Measurements from ENCODE around the gene P2RY13. TPM values are rescaled to one million over a fixed set of nuclear protein-coding genes. Genes with fewer than 3 reads are reported as not detected.

The P2RY13 gene
- total and polyA plus RNA-seq, 4 experiments from 2014 or later: not detected

GRCh38 chr3:151315136-151315535 lies 14.2 kb downstream of the P2RY13 start:
- no peaks in the 10 kb centered on the region for H3K36me3 ChIP-seq (ENCODE audit: insufficient read depth, low read length)
- intact Hi-C loops (cut with micrococcal nuclease): no loop called here
- no peaks in the 10 kb centered on the region for H3K9me3 Mint-ChIP-seq
- no peak overlapping the region for H3K4me3 Mint-ChIP-seq
- no peak overlapping the region for H3K27ac ChIP-seq (ENCODE audit: low read depth, low read length)
- no peaks in the 10 kb centered on the region for H3K4me1 ChIP-seq (ENCODE audit: insufficient read depth, low read length)
- ChIA-PET POLR2A (ENCODE audit: partially characterized antibody) (no interaction called here), CTCF (ENCODE audit: partially characterized antibody) (interaction anchor here (3.5 kb wide), 1 partner anchor 12 kb away, joined by 13 read pairs; no protein-coding TSS in a partner anchor)
- no peak for DNase-seq
- no peaks in the 10 kb centered on the region for H3K9me3 ChIP-seq (ENCODE audit: control insufficient read depth in 1 of 2, low read length in 2 of 2)
- no peak overlapping the region for H3K27ac Mint-ChIP-seq
- H3K4me1 Mint-ChIP-seq: peaks cover 0 to 5% (median 0%) of the 10 kb centered on the region in 4 donors
- no peaks in the 10 kb centered on the region for H3K27me3 ChIP-seq (ENCODE audit: insufficient read depth, low read length)
- peaks cover 0 to 4% of the 10 kb centered on the region in 2 donors for H3K27me3 Mint-ChIP-seq
- H3K36me3 Mint-ChIP-seq: no peaks in the 10 kb centered on the region
- H3K4me3 ChIP-seq (ENCODE audit: low read length in 2 of 2): no peak overlapping the region

DNA sequence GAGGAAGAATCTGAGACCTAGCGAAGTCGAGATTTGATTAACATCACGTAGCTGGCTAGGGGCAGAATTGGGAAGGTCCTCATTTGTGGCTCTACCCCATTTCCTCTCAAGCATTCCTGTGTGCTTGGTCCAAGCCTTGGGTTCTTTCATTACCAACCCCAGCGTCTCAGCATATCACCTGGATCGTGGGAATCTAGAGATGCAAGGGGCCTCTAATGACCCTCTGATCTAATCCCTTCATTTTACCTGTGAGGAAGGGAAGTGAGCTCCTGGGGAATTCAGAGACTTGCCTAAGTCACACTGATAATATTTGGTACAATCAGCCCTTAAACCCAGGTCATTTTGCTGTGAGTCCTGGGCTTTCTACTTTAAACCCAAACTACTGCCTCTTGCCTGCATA lies 14.8 kb downstream of the P2RY13 start:
- H3K9me3 ChIP-seq (ENCODE audit: control insufficient read depth in 1 of 2, low read length in 2 of 2): no peaks in the 10 kb centered on the region
- H3K27ac Mint-ChIP-seq: no peak overlapping the region
- ChIA-PET POLR2A (ENCODE audit: partially characterized antibody) (no interaction called here), CTCF (ENCODE audit: partially characterized antibody) (interaction anchor here (3.5 kb wide), 1 partner anchor 12 kb away, joined by 13 read pairs; no protein-coding TSS in a partner anchor)
- H3K36me3 ChIP-seq (ENCODE audit: insufficient read depth, low read length): no peaks in the 10 kb centered on the region
- H3K27ac ChIP-seq (ENCODE audit: low read depth, low read length): no peak overlapping the region
- H3K36me3 Mint-ChIP-seq: no peaks in the 10 kb centered on the region
- no peaks in the 10 kb centered on the region for H3K4me1 ChIP-seq (ENCODE audit: insufficient read depth, low read length)
- peaks cover 0 to 5% (median 0%) of the 10 kb centered on the region in 4 donors for H3K4me1 Mint-ChIP-seq
- intact Hi-C loops (cut with micrococcal nuclease): no loop called here
- no peak overlapping the region for H3K4me3 ChIP-seq (ENCODE audit: low read length in 2 of 2)
- no peaks in the 10 kb centered on the region for H3K27me3 ChIP-seq (ENCODE audit: insufficient read depth, low read length)
- no peak overlapping the region for H3K4me3 Mint-ChIP-seq
- H3K9me3 Mint-ChIP-seq: no peaks in the 10 kb centered on the region
- peaks cover 0 to 4% of the 10 kb centered on the region in 2 donors for H3K27me3 Mint-ChIP-seq
- no peak for DNase-seq

GRCh38 chr3:151314137-151314536 lies 15.2 kb downstream of the P2RY13 start:
- CTCF ChIA-PET (ENCODE audit: partially characterized antibody): interaction anchor here (3.5 kb wide), 1 partner anchor 13 kb away, joined by 13 read pairs; no protein-coding TSS in a partner anchor
- no peak overlapping the region for H3K4me3 Mint-ChIP-seq
- no peak for DNase-seq
- H3K27me3 ChIP-seq (ENCODE audit: insufficient read depth, low read length): no peaks in the 10 kb centered on the region
- POLR2A ChIA-PET (ENCODE audit: partially characterized antibody): no interaction called here
- intact Hi-C loops (cut with micrococcal nuclease): no loop called here
- H3K4me1 ChIP-seq (ENCODE audit: insufficient read depth, low read length): no peaks in the 10 kb centered on the region
- H3K4me3 ChIP-seq (ENCODE audit: low read length in 2 of 2): no peak overlapping the region
- H3K27ac Mint-ChIP-seq: no peak overlapping the region
- H3K36me3 ChIP-seq (ENCODE audit: insufficient read depth, low read length): no peaks in the 10 kb centered on the region
- no peak overlapping the region for H3K27ac ChIP-seq (ENCODE audit: low read depth, low read length)
- no peaks in the 10 kb centered on the region for H3K36me3 Mint-ChIP-seq
- H3K27me3 Mint-ChIP-seq: peaks cover 1 to 4% of the 10 kb centered on the region in 2 donors
- H3K9me3 Mint-ChIP-seq: no peaks in the 10 kb centered on the region
- peaks cover 0 to 5% (median 0%) of the 10 kb centered on the region in 4 donors for H3K4me1 Mint-ChIP-seq
- H3K9me3 ChIP-seq (ENCODE audit: control insufficient read depth in 1 of 2, low read length in 2 of 2): no peaks in the 10 kb centered on the region

DNA sequence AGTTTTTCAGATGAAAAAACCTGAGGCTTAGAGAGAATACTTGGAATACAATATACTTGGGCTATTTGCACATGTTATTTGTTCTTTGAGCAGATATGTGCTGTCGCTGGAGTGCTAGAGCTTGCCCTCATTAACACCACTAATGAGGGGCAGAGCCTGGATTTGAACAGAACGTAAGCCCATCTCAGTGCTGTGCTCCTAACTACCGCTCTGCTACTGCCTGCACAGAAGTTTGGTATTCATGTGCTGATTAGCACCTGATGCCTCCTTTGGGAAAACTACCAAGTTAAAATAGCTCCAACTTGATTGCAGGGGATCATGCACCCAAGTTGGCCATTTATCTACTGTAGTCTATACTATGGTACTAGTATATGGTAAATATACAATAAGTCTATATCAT lies 16.4 kb downstream of the P2RY13 start:
- POLR2A ChIA-PET (ENCODE audit: partially characterized antibody): no interaction called here
- H3K27ac ChIP-seq (ENCODE audit: low read depth, low read length): no peak overlapping the region
- CTCF ChIA-PET (ENCODE audit: partially characterized antibody): interaction anchor here (3.5 kb wide), 1 partner anchor 14 kb away, joined by 13 read pairs; no protein-coding TSS in a partner anchor

GRCh38 chr3:151309566-151309965 lies 19.8 kb downstream of the P2RY13 start:
- CTCF ChIA-PET (ENCODE audit: partially characterized antibody): no interaction called here
- POLR2A ChIA-PET (ENCODE audit: partially characterized antibody): no interaction called here

More for the DNA sequence above, 16.4 kb downstream of the P2RY13 start:
- peaks cover 1 to 4% of the 10 kb centered on the region in 2 donors for H3K27me3 Mint-ChIP-seq
- Histone ChIP-seq H3K27me3 (ENCODE audit: insufficient read depth, low read length) (no peaks in the 10 kb centered on the region), H3K4me3 (ENCODE audit: low read length in 2 of 2) (no peak overlapping the region), H3K9me3 (ENCODE audit: control insufficient read depth in 1 of 2, low read length in 2 of 2) (no peaks in the 10 kb centered on the region), H3K36me3 (ENCODE audit: insufficient read depth, low read length) (no peaks in the 10 kb centered on the region), H3K4me1 (ENCODE audit: insufficient read depth, low read length) (no peaks in the 10 kb centered on the region)
- no peak overlapping the region for H3K4me3 Mint-ChIP-seq
- no peak for DNase-seq
- no peaks in the 10 kb centered on the region for H3K9me3 Mint-ChIP-seq
- H3K4me1 Mint-ChIP-seq: peaks cover 0 to 5% (median 0%) of the 10 kb centered on the region in 4 donors
- no peaks in the 10 kb centered on the region for H3K36me3 Mint-ChIP-seq
- intact Hi-C loops (cut with micrococcal nuclease): no loop called here
- H3K27ac Mint-ChIP-seq: no peak overlapping the region

GRCh38 chr3:151307583-151308488 lies 21.5 kb downstream of the P2RY13 start:
- Histone ChIP-seq H3K9me3 (ENCODE audit: control insufficient read depth in 1 of 2, low read length in 2 of 2) (no peaks in the 10 kb centered on the region), H3K4me3 (ENCODE audit: low read length in 2 of 2) (no peak overlapping the region), H3K27me3 (ENCODE audit: insufficient read depth, low read length) (no peaks in the 10 kb centered on the region), H3K27ac (ENCODE audit: low read depth, low read length) (no peak overlapping the region), H3K36me3 (ENCODE audit: insufficient read depth, low read length) (no peaks in the 10 kb centered on the region), H3K4me1 (ENCODE audit: insufficient read depth, low read length) (peaks cover 10% of the 10 kb centered on the region)
- Mint-ChIP-seq H3K27ac (no peak overlapping the region), H3K4me3 (no peak overlapping the region), H3K36me3 (no peaks in the 10 kb centered on the region), H3K27me3 (peaks cover 7 to 8% of the 10 kb centered on the region in 2 donors), H3K4me1 (peaks cover 5 to 14% (median 12%) of the 10 kb centered on the region in 4 donors), H3K9me3 (peaks cover 0 to 2% (median 0%) of the 10 kb centered on the region in 8 donors)
- DNase-seq: no peak
- ChIA-PET POLR2A (ENCODE audit: partially characterized antibody) (no interaction called here), CTCF (ENCODE audit: partially characterized antibody) (interaction anchor here (1.4 kb wide), 1 partner anchor 18 kb away, joined by 6 read pairs; no protein-coding TSS in a partner anchor)
- intact Hi-C loops (cut with micrococcal nuclease): no loop called here

More at GRCh38 chr3:151309566-151309965, 19.8 kb downstream of the P2RY13 start:
- no peaks in the 10 kb centered on the region for H3K9me3 ChIP-seq (ENCODE audit: control insufficient read depth in 1 of 2, low read length in 2 of 2)
- peaks cover 10% of the 10 kb centered on the region for H3K4me1 ChIP-seq (ENCODE audit: insufficient read depth, low read length)
- intact Hi-C loops (cut with micrococcal nuclease): no loop called here
- H3K36me3 ChIP-seq (ENCODE audit: insufficient read depth, low read length): no peaks in the 10 kb centered on the region
- H3K27ac Mint-ChIP-seq: no peak overlapping the region
- H3K36me3 Mint-ChIP-seq: no peaks in the 10 kb centered on the region
- H3K27ac ChIP-seq (ENCODE audit: low read depth, low read length): no peak overlapping the region
- H3K9me3 Mint-ChIP-seq: peaks cover 0 to 2% (median 0%) of the 10 kb centered on the region in 8 donors
- no peak overlapping the region for H3K4me3 Mint-ChIP-seq
- no peak for DNase-seq
- H3K27me3 ChIP-seq (ENCODE audit: insufficient read depth, low read length): no peaks in the 10 kb centered on the region
- no peak overlapping the region for H3K4me3 ChIP-seq (ENCODE audit: low read length in 2 of 2)
- peaks cover 0 to 3% of the 10 kb centered on the region in 2 donors for H3K27me3 Mint-ChIP-seq
- peaks cover 5 to 14% (median 12%) of the 10 kb centered on the region in 4 donors for H3K4me1 Mint-ChIP-seq

DNA sequence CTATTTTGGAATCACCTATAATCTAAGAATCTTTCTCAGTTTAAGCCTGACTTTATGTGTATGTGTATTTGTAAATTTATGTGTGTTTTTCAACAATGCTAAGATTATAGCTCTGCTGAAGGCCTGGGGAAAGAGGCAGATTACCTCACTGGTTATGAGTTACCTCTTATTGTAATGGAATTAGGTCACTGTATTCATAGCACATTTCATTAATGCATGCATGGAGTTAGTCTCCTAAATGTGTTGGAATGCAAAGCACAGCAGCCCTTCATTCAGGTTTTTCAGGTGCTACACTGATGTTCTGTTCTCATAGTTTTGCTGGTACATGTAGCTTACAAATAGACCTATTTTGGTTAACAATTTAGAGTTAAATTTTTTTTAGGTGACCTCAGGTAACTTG lies 22.2 kb downstream of the P2RY13 start:
- H3K4me1 Mint-ChIP-seq: peaks cover 5 to 14% (median 12%) of the 10 kb centered on the region in 4 donors
- Histone ChIP-seq H3K4me3 (ENCODE audit: low read length in 2 of 2) (no peak overlapping the region), H3K27me3 (ENCODE audit: insufficient read depth, low read length) (no peaks in the 10 kb centered on the region), H3K27ac (ENCODE audit: low read depth, low read length) (no peak overlapping the region), H3K9me3 (ENCODE audit: control insufficient read depth in 1 of 2, low read length in 2 of 2) (no peaks in the 10 kb centered on the region), H3K4me1 (ENCODE audit: insufficient read depth, low read length) (peaks cover 10% of the 10 kb centered on the region), H3K36me3 (ENCODE audit: insufficient read depth, low read length) (no peaks in the 10 kb centered on the region)
- intact Hi-C loops (cut with micrococcal nuclease): no loop called here
- peaks cover 0 to 3% (median 0%) of the 10 kb centered on the region in 8 donors for H3K9me3 Mint-ChIP-seq
- ChIA-PET POLR2A (ENCODE audit: partially characterized antibody) (no interaction called here), CTCF (ENCODE audit: partially characterized antibody) (interaction anchor here (1.1 to 1.4 kb wide), 2 partner anchors 10 to 19 kb away, joined by 3 to 6 read pairs; no protein-coding TSS in a partner anchor)
- peaks cover 7 to 8% of the 10 kb centered on the region in 2 donors for H3K27me3 Mint-ChIP-seq
- no peaks in the 10 kb centered on the region for H3K36me3 Mint-ChIP-seq
- DNase-seq: no peak
- no peak overlapping the region for H3K4me3 Mint-ChIP-seq
- no peak overlapping the region for H3K27ac Mint-ChIP-seq

All from CD4-positive, alpha-beta memory T cell (primary cell).